Thyroid gland (tissue), 4 donors: ENCODE data around the gene PHF8.

Source experiments
- CTCF ChIP-seq, 6 experiments: fragments of 200-600 bp in 3 of 6; fragments of 450-650 bp in 3 of 6; sonication (generic) in 3 of 6; IDR thresholded peaks; one replicate each; pipeline ENCODE4 v1.5.1; 2016 to 2019; ENCODE audit warnings: antibody characterized with exemption in 6 of 6, mild to moderate bottlenecking in 2 of 6, inconsistent platforms in 1 of 6, moderate library complexity in 1 of 6
- POLR2A ChIP-seq, 2 donors: fragments of 450-650 bp; IDR thresholded peaks; one replicate each; pipeline ENCODE4 v1.6.1; 2017; ENCODE audit warnings: antibody characterized with exemption in 2 of 2, mild to moderate bottlenecking in 2 of 2, moderate library complexity in 1 of 2

- TF ChIP-seq POLR2A (IDR thresholded peaks at IDR 0.05) (no peak), CTCF (IDR thresholded peaks at IDR 0.05) (no peak)
Measured at GRCh38 chrX:54049801-54050200, 5.5 kb upstream of the PHF8 start.
